CD4-positive, CD25-positive, alpha-beta regulatory T cell (primary cell): ENCODE results near the gene CMTM8. TPM values are rescaled to one million over a fixed set of nuclear protein-coding genes. Genes with fewer than 3 reads are reported as not detected.

ENCODE experiments used
- ATAC-seq, 2 donors: fragments of 150-1000 bp; cut with Tn5 transposase; one replicate each; pipeline ENCODE4 v1.10.0; 2021; ENCODE audit warnings: low read depth in 2 of 2, moderate number of reproducible peaks in 2 of 2, moderate library complexity in 1 of 2
- DNase-seq, 3 donors: peaks; one replicate each; pipeline versions ENCODE4 v3.0.0 to v3.0.0-alpha.2; 2012 to 2022; ENCODE audit warnings: mixed read lengths in 1 of 3
- H3K27ac ChIP-seq: one replicate; pipeline ENCODE4 v1.7.0; 2013; ENCODE audit warnings: mild to moderate bottlenecking, low read length; ENCODE audit not compliant: insufficient read depth, poor library complexity, severe bottlenecking
- H3K27me3 ChIP-seq: one replicate; pipeline ENCODE4 v1.7.0; 2013; ENCODE audit warnings: low read length; ENCODE audit not compliant: control insufficient read depth, insufficient read depth
- H3K36me3 ChIP-seq: one replicate; pipeline ENCODE4 v1.7.0; 2013; ENCODE audit warnings: mild to moderate bottlenecking, low read length, moderate library complexity; ENCODE audit not compliant: control insufficient read depth, insufficient read depth
- H3K4me1 ChIP-seq: 2 replicates; pipeline ENCODE4 v1.7.0; 2013; ENCODE audit warnings: mild to moderate bottlenecking, low read length; ENCODE audit not compliant: insufficient read depth, control insufficient read depth, poor library complexity, severe bottlenecking
- H3K4me3 ChIP-seq: one replicate; pipeline ENCODE4 v1.7.0; 2013; ENCODE audit warnings: low read depth, mild to moderate bottlenecking, low read length, moderate library complexity
- H3K9me3 ChIP-seq, 2 experiments: 1 replicate in 1 of 2; 2 replicates in 1 of 2; pipeline ENCODE4 v1.7.0; 2013; ENCODE audit warnings: low read length in 2 of 2, mild to moderate bottlenecking in 1 of 2, moderate library complexity in 1 of 2; ENCODE audit not compliant: control insufficient read depth in 2 of 2
- H3K27ac Mint-ChIP-seq, 3 donors: one replicate each; pipeline ENCODE4 v1.8.0; 2020 to 2022; ENCODE audit warnings: mild to moderate bottlenecking in 3 of 3, mixed read lengths in 3 of 3, moderate library complexity in 2 of 3
- H3K27me3 Mint-ChIP-seq: one replicate; pipeline ENCODE4 v1.8.0; 2022; ENCODE audit warnings: mild to moderate bottlenecking, mixed read lengths
- H3K36me3 Mint-ChIP-seq: one replicate; pipeline ENCODE4 v1.8.0; 2020; ENCODE audit warnings: mixed read lengths
- H3K4me1 Mint-ChIP-seq, 4 donors: one replicate each; pipeline ENCODE4 v1.8.0; 2020 to 2022; ENCODE audit warnings: mixed read lengths in 4 of 4, mild to moderate bottlenecking in 1 of 4
- H3K4me3 Mint-ChIP-seq, 4 donors: one replicate each; pipeline ENCODE4 v1.8.0; 2020 to 2022; ENCODE audit warnings: mild to moderate bottlenecking in 4 of 4, mixed read lengths in 4 of 4, moderate library complexity in 3 of 4
- H3K9me3 Mint-ChIP-seq, 7 donors: one replicate each; pipeline ENCODE4 v1.8.0; 2020 to 2022; ENCODE audit warnings: mixed read lengths in 7 of 7, mild to moderate bottlenecking in 3 of 7, moderate library complexity in 2 of 7
- polyA plus RNA-seq, 4 donors: library from polyadenylated mRNA; unstranded; fragments of 300-500 nt; fragmentation: Illumina TruSeq; gene quantifications; one replicate each; pipeline ENCODE4 v1.2.3, GENCODE V29; 2021
- total RNA-seq: library from RNA; stranded (reverse); gene quantifications from one replicate; pipeline ENCODE4 v1.2.3, GENCODE V29; 2022

CMTM8 gene
- total and polyA plus RNA-seq, 5 donors from 2014 or later: 5.8 to 14.6 (median 13.1) TPM

DNA sequence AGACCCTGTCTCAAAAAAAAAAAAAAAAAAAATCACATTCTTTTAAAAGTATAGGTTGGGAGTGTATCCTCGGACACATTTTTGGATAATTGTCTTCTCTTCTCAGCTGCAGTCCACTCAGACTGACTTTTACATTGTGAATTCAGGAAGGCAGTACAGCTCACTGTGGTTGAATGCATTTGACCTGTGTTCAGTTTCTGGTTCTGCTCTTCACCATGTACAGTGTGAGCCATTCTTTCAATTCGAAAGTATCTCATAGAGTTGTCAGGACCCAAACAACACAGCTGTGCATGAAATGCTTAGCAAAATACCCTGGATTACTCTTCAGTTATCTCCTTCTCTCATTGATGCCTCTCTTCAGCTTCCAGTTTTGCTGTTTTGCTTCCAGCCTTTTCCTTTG lies 5.0 kb downstream of the CMTM8 start:
- no peak overlapping the region for H3K27ac Mint-ChIP-seq

DNA sequence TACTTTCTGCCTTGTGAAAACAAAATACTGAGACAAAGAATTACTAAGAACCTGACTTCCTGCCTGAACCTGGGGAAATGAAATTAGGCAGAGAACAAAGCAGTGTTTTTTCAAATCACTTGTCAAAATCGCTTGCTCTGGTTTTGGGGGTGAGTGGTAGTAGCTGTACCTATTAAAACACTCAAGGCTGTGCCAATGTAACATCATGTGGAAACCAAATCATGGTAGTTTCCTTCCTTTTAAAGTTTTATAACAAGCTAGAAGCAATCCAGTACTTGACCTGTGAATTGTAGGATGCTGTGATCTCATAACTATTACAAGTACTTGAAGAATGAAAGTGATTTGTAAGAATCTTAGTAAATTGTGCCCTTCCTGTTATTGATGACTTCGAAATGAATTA lies 6.7 kb downstream of the CMTM8 start:
- peak overlapping the region; percentile 54 for H3K4me3 ChIP-seq
- Mint-ChIP-seq H3K27ac (peak overlapping the region; percentile 34 to 85 (median 83)), H3K9me3 (peaks cover 0 to 2% (median 0%) of the 10 kb centered on the region in 7 donors), H3K4me1 (peaks cover 15 to 65% (median 56%) of the 10 kb centered on the region in 4 donors), H3K4me3 (peak overlapping the region; percentile 7 to 60 (median 24)), H3K27me3 (peaks cover 2% of the 10 kb centered on the region), H3K36me3 (peaks cover 11% of the 10 kb centered on the region)
- peaks cover 28% of the 10 kb centered on the region for H3K4me1 ChIP-seq
- DNase-seq (peak in 2 of 3 donors; percentile 19 to 75), ATAC-seq (peak; percentile 63 to 64)
- H3K9me3 ChIP-seq: no peaks in the 10 kb centered on the region
- peak overlapping the region; percentile 50 for H3K27ac ChIP-seq
- H3K27me3 ChIP-seq: no peaks in the 10 kb centered on the region
- peaks cover 2% of the 10 kb centered on the region for H3K36me3 ChIP-seq

More for the DNA sequence above, 5.0 kb downstream of the CMTM8 start:
- Histone ChIP-seq H3K9me3 (no peaks in the 10 kb centered on the region), H3K36me3 (peaks cover 2% of the 10 kb centered on the region), H3K27ac (no peak overlapping the region), H3K27me3 (no peaks in the 10 kb centered on the region), H3K4me1 (peaks cover 41% of the 10 kb centered on the region), H3K4me3 (no peak overlapping the region)
- H3K4me1 Mint-ChIP-seq: peaks cover 12 to 70% (median 57%) of the 10 kb centered on the region in 4 donors
- H3K9me3 Mint-ChIP-seq: peaks cover 0 to 2% (median 0%) of the 10 kb centered on the region in 7 donors
- H3K4me3 Mint-ChIP-seq: no peak overlapping the region
- ATAC-seq (no peak), DNase-seq (no peak)
- H3K27me3 Mint-ChIP-seq: peaks cover 10% of the 10 kb centered on the region
- peaks cover 11% of the 10 kb centered on the region for H3K36me3 Mint-ChIP-seq

DNA sequence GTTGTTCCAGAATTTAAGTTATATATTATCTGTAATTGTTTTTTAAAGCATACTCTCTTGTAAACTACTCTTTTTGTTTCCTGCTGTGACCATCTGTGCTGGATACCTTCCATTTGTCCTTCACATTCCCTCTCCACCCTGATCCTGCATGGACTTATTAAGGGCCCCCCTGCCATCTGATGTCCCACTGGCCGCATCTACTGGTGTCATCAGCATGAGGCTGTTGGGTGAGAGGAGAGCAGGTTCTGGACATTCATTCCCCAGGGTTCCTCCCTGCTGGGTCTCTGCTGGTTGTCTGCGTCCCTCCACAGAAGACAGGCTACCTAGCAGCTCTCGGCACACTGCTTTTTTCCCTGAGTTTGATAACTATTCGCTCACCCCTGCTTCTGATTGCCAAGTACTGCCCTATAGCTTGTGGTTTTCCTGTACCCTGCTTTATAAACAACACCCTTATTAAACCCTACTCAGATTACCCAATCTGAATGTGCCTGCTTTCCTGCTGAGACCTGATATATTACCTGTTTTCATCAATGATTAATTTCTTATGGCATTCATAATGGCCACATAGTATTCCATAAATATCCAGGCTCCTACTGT lies 7.7 kb downstream of the CMTM8 start:
- H3K27ac Mint-ChIP-seq: peak overlapping the region; percentile 79 to 90 (median 85)
- peaks cover 0 to 2% (median 0%) of the 10 kb centered on the region in 7 donors for H3K9me3 Mint-ChIP-seq
- DNase-seq (peak in 1 of 3 donors; percentile 34), ATAC-seq (peak; percentile 19 to 32)
- H3K36me3 Mint-ChIP-seq: peaks cover 11% of the 10 kb centered on the region
- peak overlapping the region; percentile 3 to 41 (median 32) for H3K4me3 Mint-ChIP-seq
- H3K9me3 ChIP-seq: no peaks in the 10 kb centered on the region
- H3K4me1 Mint-ChIP-seq: peaks cover 15 to 61% (median 50%) of the 10 kb centered on the region in 4 donors
- peaks cover 2% of the 10 kb centered on the region for H3K36me3 ChIP-seq
- H3K27me3 Mint-ChIP-seq: no peaks in the 10 kb centered on the region
- H3K27me3 ChIP-seq: no peaks in the 10 kb centered on the region
- H3K4me1 ChIP-seq: peaks cover 21% of the 10 kb centered on the region
- H3K4me3 ChIP-seq: peak overlapping the region; percentile 34
- H3K27ac ChIP-seq: peak overlapping the region; percentile 50

DNA sequence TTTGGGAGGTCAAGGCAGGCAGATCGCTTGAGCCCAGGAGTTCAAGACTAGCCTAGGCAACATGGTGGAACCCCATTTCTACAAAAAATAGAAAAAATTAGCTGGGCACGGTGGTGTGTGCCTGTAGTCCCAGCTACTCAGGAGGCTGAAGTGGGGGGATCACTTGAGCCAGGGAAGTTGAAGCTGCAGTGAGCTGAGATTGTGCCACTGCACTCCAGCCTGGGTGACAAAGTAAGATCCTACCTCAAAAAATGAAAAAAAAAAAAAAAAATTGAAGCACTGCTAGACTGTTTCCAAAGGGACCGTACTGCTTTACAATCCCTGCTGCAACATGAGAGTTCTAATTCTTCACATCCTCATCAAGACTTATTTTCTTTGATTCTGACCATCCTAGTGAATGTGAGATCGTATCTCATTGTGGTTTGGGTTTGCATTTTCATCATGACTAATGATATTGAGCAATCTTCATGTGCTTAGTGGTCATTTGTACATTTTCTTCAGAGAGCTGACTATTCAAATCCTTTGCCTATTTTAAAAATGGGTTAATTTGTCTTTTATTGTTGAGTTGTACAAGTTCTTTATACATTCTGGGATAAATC lies 10.8 kb downstream of the CMTM8 start:
- Mint-ChIP-seq H3K27me3 (no peaks in the 10 kb centered on the region), H3K36me3 (peaks cover 5% of the 10 kb centered on the region), H3K27ac (no peak overlapping the region), H3K9me3 (no peaks in the 10 kb centered on the region), H3K4me1 (peaks cover 15 to 44% (median 34%) of the 10 kb centered on the region in 4 donors), H3K4me3 (no peak overlapping the region)
- H3K9me3 ChIP-seq: no peaks in the 10 kb centered on the region
- H3K4me3 ChIP-seq: no peak overlapping the region
- peak in 1 of 3 donors; percentile 16 for DNase-seq
- ATAC-seq: no peak
- no peaks in the 10 kb centered on the region for H3K36me3 ChIP-seq
- no peaks in the 10 kb centered on the region for H3K27me3 ChIP-seq
- peaks cover 21% of the 10 kb centered on the region for H3K4me1 ChIP-seq
- no peak overlapping the region for H3K27ac ChIP-seq

DNA sequence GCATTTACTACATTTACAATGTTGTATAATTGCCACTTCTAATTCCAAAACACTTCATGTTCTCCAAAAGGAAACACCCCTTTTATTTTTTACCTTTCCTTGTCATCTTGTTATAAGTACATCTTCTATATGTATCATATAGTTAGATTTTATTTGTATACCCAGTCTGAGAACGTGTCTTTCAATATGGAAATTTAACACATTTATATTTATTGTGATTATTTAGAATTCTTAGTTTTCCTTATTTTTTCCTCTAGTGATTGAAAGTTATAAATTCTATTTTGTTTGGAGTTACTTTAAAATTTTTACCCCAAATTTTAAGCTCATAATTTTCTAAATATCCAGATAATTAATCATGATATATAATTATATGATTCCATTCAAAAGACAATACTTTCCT lies 15.8 kb downstream of the CMTM8 start:
- H3K9me3 ChIP-seq: no peaks in the 10 kb centered on the region
- peaks cover 10 to 29% (median 23%) of the 10 kb centered on the region in 4 donors for H3K4me1 Mint-ChIP-seq
- H3K36me3 ChIP-seq: no peaks in the 10 kb centered on the region
- DNase-seq: no peak
- no peak overlapping the region for H3K4me3 ChIP-seq
- peaks cover 3% of the 10 kb centered on the region for H3K36me3 Mint-ChIP-seq
- no peak for ATAC-seq
- no peak overlapping the region for H3K4me3 Mint-ChIP-seq
- H3K27me3 ChIP-seq: no peaks in the 10 kb centered on the region
- H3K27ac Mint-ChIP-seq: no peak overlapping the region
- peaks cover 4% of the 10 kb centered on the region for H3K4me1 ChIP-seq
- H3K9me3 Mint-ChIP-seq: peaks cover 0 to 5% (median 4%) of the 10 kb centered on the region in 7 donors
- peaks cover 4% of the 10 kb centered on the region for H3K27me3 Mint-ChIP-seq
- no peak overlapping the region for H3K27ac ChIP-seq

DNA sequence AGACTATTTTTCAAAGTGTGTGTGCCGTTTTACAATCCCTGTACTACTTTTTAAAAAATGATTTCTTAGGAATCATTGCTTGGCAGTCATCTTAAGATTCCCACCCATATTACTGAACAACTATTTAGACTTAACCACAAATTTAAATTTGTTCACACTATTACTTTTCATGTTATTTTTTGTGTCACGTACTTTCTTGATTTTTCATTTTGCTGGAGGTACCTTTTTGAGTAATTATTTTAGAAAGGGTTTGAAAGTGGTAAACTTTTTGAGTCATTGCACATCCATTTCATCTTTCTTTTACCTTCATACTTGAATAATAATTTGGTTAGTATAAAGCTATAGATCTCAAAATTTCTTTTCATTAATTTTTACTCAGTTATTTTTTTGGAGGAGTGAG lies 16.9 kb downstream of the CMTM8 start:
- Mint-ChIP-seq H3K36me3 (peaks cover 3% of the 10 kb centered on the region), H3K27me3 (peaks cover 4% of the 10 kb centered on the region), H3K27ac (peak overlapping the region in 1 of 3 donors; percentile 34), H3K9me3 (peaks cover 0 to 5% (median 4%) of the 10 kb centered on the region in 7 donors), H3K4me3 (no peak overlapping the region), H3K4me1 (peaks cover 7 to 22% (median 17%) of the 10 kb centered on the region in 4 donors)
- Histone ChIP-seq H3K4me3 (no peak overlapping the region), H3K36me3 (no peaks in the 10 kb centered on the region), H3K27ac (no peak overlapping the region), H3K4me1 (peaks cover 4% of the 10 kb centered on the region), H3K27me3 (no peaks in the 10 kb centered on the region), H3K9me3 (no peaks in the 10 kb centered on the region)
- no peak for DNase-seq
- no peak for ATAC-seq

DNA sequence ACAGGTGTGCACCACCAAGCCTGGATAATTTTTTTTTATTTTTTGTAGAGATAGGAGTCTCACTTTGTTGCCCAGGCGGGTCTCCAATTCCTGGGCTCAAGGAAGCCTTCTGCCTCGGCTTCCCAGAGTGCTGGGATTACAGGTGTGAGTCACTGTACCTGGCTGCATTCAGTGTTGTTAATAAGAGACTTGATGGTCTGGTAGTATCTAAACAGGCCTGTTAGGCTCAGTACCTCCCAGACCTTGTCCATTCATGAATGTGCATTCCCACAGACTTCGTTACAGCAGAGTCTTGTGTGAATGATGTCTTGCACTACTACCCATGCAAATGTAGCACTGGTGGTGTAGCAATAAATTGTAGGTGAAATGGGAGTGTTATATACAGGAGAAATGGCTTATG lies 17.7 kb downstream of the CMTM8 start:
- Mint-ChIP-seq H3K36me3 (peaks cover 3% of the 10 kb centered on the region), H3K27me3 (peaks cover 4% of the 10 kb centered on the region), H3K9me3 (peaks cover 0 to 5% (median 4%) of the 10 kb centered on the region in 7 donors), H3K4me1 (peaks cover 7 to 22% (median 15%) of the 10 kb centered on the region in 4 donors), H3K4me3 (peak overlapping the region in 1 of 4 donors; percentile 28), H3K27ac (peak overlapping the region in 1 of 3 donors; percentile 44)
- DNase-seq (no peak), ATAC-seq (no peak)
- Histone ChIP-seq H3K36me3 (no peaks in the 10 kb centered on the region), H3K27me3 (no peaks in the 10 kb centered on the region), H3K27ac (no peak overlapping the region), H3K9me3 (no peaks in the 10 kb centered on the region), H3K4me3 (no peak overlapping the region), H3K4me1 (peaks cover 4% of the 10 kb centered on the region)
